HG03565 (cell line): ENCODE data around the gene FAM90A1.
"Not testable (repeated sequence)": the region's sequence is repeated elsewhere in the genome, so short reads cannot be mapped to it uniquely, and the experiment has no call there.

Source experiments
- ATAC-seq: cut with Tn5 transposase; IDR thresholded peaks from one replicate; pipeline ENCODE4 v1.9.1; 2021; ENCODE audit warnings: mild to moderate bottlenecking, moderate library complexity; ENCODE audit not compliant: unreplicated experiment

The FAM90A1 gene

DNA sequence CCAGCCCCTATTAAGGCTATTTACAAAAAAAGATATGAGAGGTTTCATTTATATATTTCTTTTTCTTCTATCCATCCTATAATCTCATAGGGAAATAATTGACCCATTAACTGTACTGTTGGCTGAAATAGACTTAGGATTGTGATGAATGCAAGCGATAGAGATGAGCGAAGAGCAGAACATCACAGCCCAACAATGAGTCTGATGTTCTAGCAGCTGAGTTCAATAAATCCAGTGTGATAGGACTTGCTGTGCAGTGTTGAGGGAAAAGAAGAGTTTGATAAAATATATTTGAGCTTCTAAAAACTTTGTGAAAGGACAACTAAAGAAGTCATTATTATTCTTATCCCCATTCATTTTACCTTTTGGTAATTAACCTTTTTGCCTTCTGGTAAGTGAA, 54.5 kb downstream of the FAM90A1 start:
- ATAC-seq: not testable (repeated sequence)
